HepG2 (cell line): Measurements from ENCODE around the gene PDLIM7. TPM values are rescaled to one million over a fixed set of nuclear protein-coding genes. Genes with fewer than 3 reads are reported as not detected.

Source experiments
- ATAC-seq: fragments of 200-7000 bp; cut with Tn5 transposase; 3 replicates; pipeline ENCODE4 v1.9.1; 2020; ENCODE audit warnings: mild to moderate bottlenecking, moderate library complexity
- BruUV-seq: library from RNA; stranded (reverse); fragments of 400-500 nt; replicated peaks from 2 replicates; lab custom pipeline; 2021; lab: Mats Ljungman, UMichigan
- CTCF ChIA-PET: fragments of 300-600 bp; formaldehyde crosslinking; extraction: SDS; loops from one replicate; lab custom pipeline; 2021; ENCODE audit warnings: low total read pairs, inconsistent platforms, low intra/inter-chr PET ratio; lab: Yijun Ruan, JAX
- POLR2A ChIA-PET: fragments of 350-600 bp; sonication (Branson Sonifier 250); formaldehyde crosslinking; loops from one replicate; lab custom pipeline; 2020; ENCODE audit warnings: antibody characterized with exemption, inconsistent platforms; lab: Yijun Ruan, JAX
- DNase-seq: peaks from one replicate; pipeline ENCODE4 v3.0.0-alpha.2; 2015; ENCODE audit warnings: low spot score
- FAIRE-seq: peaks from 3 replicates; lab custom pipeline; 2011; peaks lifted over from hg19 to GRCh38; lab: Jason Lieb, UNC
- H2AFZ ChIP-seq: one replicate; pipeline ENCODE4 v1.6.1; 2011; ENCODE audit warnings: low read length, inconsistent platforms
- H3K27ac ChIP-seq: fragments of 300-600 bp; 3 replicates; pipeline ENCODE4 v1.8.0; 2011; ENCODE audit warnings: mixed run types, mild to moderate bottlenecking, mixed read lengths, low read length, inconsistent platforms; ENCODE audit not compliant: insufficient read depth; ENCODE audit errors: extremely low read length
- H3K27me3 ChIP-seq, 2 experiments: fragments of 200-600 bp in 1 of 2; 2 replicates in 1 of 2; 3 replicates in 1 of 2; pipeline versions ENCODE4 v1.6.0 to v1.8.0; 2011; ENCODE audit warnings: low read length in 2 of 2, mild to moderate bottlenecking in 2 of 2, moderate library complexity in 2 of 2, inconsistent platforms in 1 of 2; ENCODE audit not compliant: insufficient read depth in 2 of 2, control insufficient read depth in 1 of 2
- H3K36me3 ChIP-seq, 2 experiments: fragments of 200-600 bp in 1 of 2; replicated peaks in 1 of 2; 2 replicates in 1 of 2; 3 replicates in 1 of 2; pipeline versions ENCODE4 v1.5.1 to v1.8.0; 2011; ENCODE audit warnings: low read length in 2 of 2, inconsistent platforms in 1 of 2; ENCODE audit not compliant: insufficient read depth in 2 of 2, control insufficient read depth in 1 of 2
- H3K4me1 ChIP-seq: 2 replicates; pipeline ENCODE4 v1.5.1; 2012; ENCODE audit warnings: low read length, inconsistent platforms; ENCODE audit not compliant: insufficient read depth
- H3K4me2 ChIP-seq: 2 replicates; pipeline ENCODE4 v1.6.0; 2011; ENCODE audit warnings: low read depth, low read length, inconsistent platforms
- H3K4me3 ChIP-seq, 3 experiments: fragments of 200-600 bp in 1 of 3; sonication (generic), shearing (Covaris generic) in 1 of 3; replicated peaks in 1 of 3; 2 replicates each; pipeline ENCODE4 v1.5.1; 2011 to 2016; ENCODE audit warnings: low read length in 3 of 3, inconsistent platforms in 2 of 3, low read depth in 2 of 3, mild to moderate bottlenecking in 2 of 3, control low read depth in 1 of 3, mixed read lengths in 1 of 3; ENCODE audit not compliant: insufficient read depth in 1 of 3
- H3K79me2 ChIP-seq: one replicate; pipeline ENCODE4 v1.6.1; 2011; ENCODE audit warnings: low read length, inconsistent platforms; ENCODE audit not compliant: insufficient read depth
- H3K9ac ChIP-seq: 2 replicates; pipeline ENCODE4 v1.6.0; 2011; ENCODE audit warnings: mild to moderate bottlenecking, low read depth, low read length, inconsistent platforms; ENCODE audit not compliant: insufficient read depth
- H3K9me3 ChIP-seq: 2 replicates; pipeline ENCODE4 v1.5.1; 2012; ENCODE audit warnings: mild to moderate bottlenecking, low read length
- H4K20me1 ChIP-seq: 2 replicates; pipeline ENCODE4 v1.6.0; 2011; ENCODE audit warnings: inconsistent platforms, mild to moderate bottlenecking, low read length, moderate library complexity; ENCODE audit not compliant: insufficient read depth
- AGO1 ChIP-seq: fragments of 200-400 bp; formaldehyde crosslinking; IDR thresholded peaks from 2 replicates; pipeline ENCODE4 v1.6.1; 2017; ENCODE audit warnings: mild to moderate bottlenecking, low read depth, low read length, moderate library complexity; ENCODE audit not compliant: poor library complexity, severe bottlenecking
- AGO2 ChIP-seq: fragments of 200-400 bp; formaldehyde crosslinking; optimal IDR thresholded peaks from 2 replicates; pipeline ENCODE3; 2017; ENCODE audit warnings: mild to moderate bottlenecking, low read depth, low read length, moderate library complexity
- NFKBIZ ChIP-seq: IDR thresholded peaks from 2 replicates; pipeline ENCODE4 v1.6.1; 2018; ENCODE audit warnings: missing genetic modification reagents, missing compliant biosample characterization
- POLR2G ChIP-seq: fragments of 200-400 bp; formaldehyde crosslinking; IDR thresholded peaks from 2 replicates; pipeline ENCODE4 v1.6.1; 2018; ENCODE audit warnings: mild to moderate bottlenecking, low read depth, low read length, moderate library complexity
- RBM22 ChIP-seq: fragments of 200-400 bp; formaldehyde crosslinking; optimal IDR thresholded peaks from 2 replicates; pipeline ENCODE3; 2017; ENCODE audit warnings: mild to moderate bottlenecking, low read length, moderate library complexity
- ZNF749 ChIP-seq: sonication (generic); formaldehyde crosslinking; IDR thresholded peaks from 2 replicates; pipeline ENCODE4 v1.8.0; 2022; ENCODE audit warnings: mild to moderate bottlenecking, missing genetic modification reagents, moderate library complexity, borderline replicate concordance
- WGBS: methylation state at CpG from one replicate; pipeline ENCODE4 v1.1.6; 2017; ENCODE audit warnings: low lambda C conversion rate; 5-methylcytosine and 5-hydroxymethylcytosine counted together
- in situ Hi-C: cut with HindIII; loops from 2 replicates; pipeline ENCODE4 v1.10.0; 2017; ENCODE audit warnings: low pct_unique_long_range_greater_than_20kb; ENCODE audit not compliant: extremely low pct_ligation_motif_present
- intact Hi-C: fragments of 100-400 bp; cut with micrococcal nuclease; formaldehyde crosslinking; loops from one replicate; pipeline ENCODE4 v1.10.0; 2022; ENCODE audit not compliant: unreplicated experiment
- polyA plus RNA-seq, 8 experiments: library from polyadenylated mRNA; depleted of rRNA in 3 of 8; stranded (reverse) in 7 of 8; unstranded in 1 of 8; fragments of >200 nt; fragmentation: Illumina TruSeq in 4 of 8; extraction: Trizol in 4 of 8; gene quantifications; 2 replicates each; pipeline versions ENCODE4 v1.2.1 to v1.2.3, GENCODE V29; 2011 to 2016; ENCODE audit warnings: low read depth in 4 of 8, missing spikeins in 1 of 8, mixed read lengths in 1 of 8; ENCODE audit not compliant: insufficient read depth in 1 of 8
- total RNA-seq, 5 experiments: library from RNA; depleted of rRNA; stranded (reverse); fragments of >200 nt; fragmentation: Illumina TruSeq; extraction: Trizol; gene quantifications; 2 replicates each; pipeline ENCODE4 v1.2.3, GENCODE V29; 2016; ENCODE audit warnings: low read depth in 1 of 5

The PDLIM7 gene
- total and polyA plus RNA-seq, 2 of the 13 experiments (the other 11 are each of a cell fraction or from before 2014, with no cell fraction given), result 21.1 to 31.3 TPM

DNA sequence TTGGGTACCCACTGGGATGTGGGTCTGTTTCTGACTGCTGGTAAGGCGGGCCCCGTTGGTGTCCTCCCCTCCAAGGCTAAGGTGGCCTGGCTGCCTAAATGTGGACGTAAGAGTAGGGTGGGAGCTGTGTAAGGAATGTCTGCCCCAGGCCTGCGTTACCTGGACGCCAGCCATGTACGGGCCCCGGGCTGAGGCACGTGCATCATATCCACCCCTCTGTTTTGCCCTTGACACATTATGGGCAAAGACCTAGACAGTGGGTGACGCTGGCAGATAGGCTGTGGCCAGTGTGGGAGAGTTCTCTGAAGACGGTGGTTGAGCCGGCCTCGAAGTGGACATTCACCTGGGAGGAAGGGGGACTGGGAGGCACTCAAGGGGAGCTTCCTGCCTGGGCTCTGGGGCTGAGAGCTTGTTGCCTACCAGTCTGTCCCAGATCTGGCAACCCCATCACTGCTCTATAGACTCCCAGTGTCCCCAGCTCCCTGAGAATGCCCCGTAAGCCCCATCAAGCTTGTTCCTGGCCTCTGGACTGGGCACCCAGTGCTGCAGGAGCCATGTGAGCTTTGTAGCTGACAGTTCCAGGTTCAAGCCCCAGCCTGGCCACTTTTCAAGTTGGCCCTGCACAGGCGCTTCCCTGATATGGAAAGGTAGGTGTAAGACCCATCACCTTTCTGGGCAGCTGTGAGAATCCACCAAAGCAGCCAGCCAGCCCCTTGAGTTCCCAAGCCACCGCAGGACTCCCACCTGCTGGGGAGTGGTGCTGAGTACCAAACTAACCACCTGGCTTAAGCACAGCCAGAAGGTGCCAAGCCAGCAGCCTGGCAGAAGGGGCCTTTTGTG lies 54.0 kb downstream of the PDLIM7 start:
- Histone ChIP-seq H3K4me3 (no peak overlapping the region), H3K9me3 (no peaks in the 10 kb centered on the region), H3K27ac (no peak overlapping the region), H3K4me1 (peaks cover 31% of the 10 kb centered on the region), H3K36me3 (peaks cover 0 to 13% of the 10 kb centered on the region in 2 experiments; a peak in 2 of 5 replicates), H3K27me3 (no peaks in the 10 kb centered on the region), H3K9ac (no peak overlapping the region), H3K4me2 (no peak overlapping the region), H2AFZ (no peak overlapping the region), H4K20me1 (peaks cover 2% of the 10 kb centered on the region; the same call in 1 of the 2 replicates), H3K79me2 (no peaks in the 10 kb centered on the region)
- ChIA-PET POLR2A (interaction anchor here (1.5 to 3.3 kb wide), 3 partner anchors 12 to 16 kb away, joined by 4 to 19 read pairs (median 8); partner anchors contain the start of gene GRK6), CTCF (no interaction called here)
- ATAC-seq (no peak), DNase-seq (no peak)
- intact Hi-C loops (no loop called here), in situ Hi-C loops (no loop called here)
- WGBS, result 100% methylated on average over 8 of the region's 15 CpGs
- TF ChIP-seq RBM22 (peak; percentile 30), AGO2 (peak; percentile 37), AGO1 (peak; percentile 5), POLR2G (peak; percentile 29), ZNF749 (no peak), NFKBIZ (no peak)
- TF ChIP-seq, all 625 proteins: peak for 4
- no TSS peak for BruUV-seq
- FAIRE-seq, result no peak
